ENCODE measurements around the gene KLF13.
"Not testable (repeated sequence)": the region's sequence is repeated elsewhere in the genome, so short reads cannot be mapped to it uniquely, and the experiment has no call there.

Gene KLF13

DNA sequence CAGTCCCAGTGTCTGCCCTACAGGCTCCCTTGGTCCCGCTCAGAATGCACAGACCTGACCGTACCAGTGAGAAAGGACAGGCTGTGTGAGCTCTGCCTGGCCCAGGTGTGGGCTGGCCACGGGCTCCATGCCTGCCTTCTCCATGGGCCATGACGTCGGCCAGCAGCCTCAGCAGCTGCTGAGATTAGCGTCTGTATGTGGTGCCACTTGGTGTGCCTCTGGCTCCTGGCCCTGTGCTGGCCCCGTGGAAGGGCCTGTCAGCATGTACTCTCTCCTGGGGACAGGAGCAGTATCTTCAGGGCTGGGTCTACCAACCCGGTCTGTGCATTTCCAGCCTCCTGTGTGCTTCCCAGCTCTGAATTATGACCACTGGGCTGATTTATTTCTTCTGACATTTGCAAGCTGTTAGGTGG lies 25.7 kb downstream of the KLF13 start:
- in situ Hi-C loops (cut with HindIII; ENCODE audit: low pct_ligation_motif_present, low pct_unique_long_range_greater_than_20kb, low sequenced_read_pairs), result no loop called here
- no peak for DNase-seq

DNA sequence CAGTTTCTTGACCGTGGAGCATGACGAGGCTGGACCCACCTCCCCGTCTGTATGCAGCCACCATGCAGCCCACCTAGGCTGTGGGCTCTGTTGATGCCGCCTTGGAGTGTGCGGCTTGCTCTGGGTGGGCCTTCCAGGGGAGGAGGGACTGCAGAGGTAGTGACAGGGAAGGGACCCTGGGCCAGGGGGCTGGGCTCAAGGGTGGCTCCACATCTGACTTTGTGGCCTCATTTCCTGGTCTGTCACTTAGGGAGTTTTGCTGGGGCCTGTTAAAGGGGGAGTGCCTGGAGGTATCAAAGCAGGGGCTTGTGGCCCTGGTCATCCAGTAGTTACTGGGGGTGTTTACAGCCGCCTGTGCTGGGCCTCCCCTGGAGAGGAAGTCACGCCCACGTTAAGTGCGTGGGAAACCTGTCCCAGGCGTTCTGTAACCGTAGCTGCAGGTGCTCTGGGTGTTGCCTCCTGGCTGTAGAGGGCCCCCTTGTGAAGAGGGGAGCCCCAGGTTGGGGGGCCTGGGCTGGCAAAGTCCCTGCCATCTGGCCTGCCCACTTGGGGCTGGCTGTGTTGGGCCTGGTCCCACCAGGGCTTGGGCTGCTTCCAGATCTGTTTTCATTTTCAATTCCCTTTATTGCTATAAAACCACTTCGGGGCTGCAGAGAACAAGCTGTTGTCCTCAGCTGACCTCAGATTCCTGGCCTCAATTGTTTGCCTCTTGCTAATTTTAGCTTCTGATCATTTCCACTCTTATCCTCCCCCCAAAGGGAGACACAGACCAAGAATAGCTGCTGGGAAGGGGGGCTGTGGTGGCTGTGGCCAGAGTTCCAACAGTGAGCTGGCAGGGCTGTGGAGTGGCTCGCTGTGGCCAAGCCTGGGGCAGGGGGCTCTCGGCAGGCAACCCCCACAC lies 26.5 kb downstream of the KLF13 start:
- in situ Hi-C loops (cut with HindIII; ENCODE audit: low pct_ligation_motif_present, low pct_unique_long_range_greater_than_20kb, low sequenced_read_pairs), result no loop called here
- DNase-seq, result no peak

DNA sequence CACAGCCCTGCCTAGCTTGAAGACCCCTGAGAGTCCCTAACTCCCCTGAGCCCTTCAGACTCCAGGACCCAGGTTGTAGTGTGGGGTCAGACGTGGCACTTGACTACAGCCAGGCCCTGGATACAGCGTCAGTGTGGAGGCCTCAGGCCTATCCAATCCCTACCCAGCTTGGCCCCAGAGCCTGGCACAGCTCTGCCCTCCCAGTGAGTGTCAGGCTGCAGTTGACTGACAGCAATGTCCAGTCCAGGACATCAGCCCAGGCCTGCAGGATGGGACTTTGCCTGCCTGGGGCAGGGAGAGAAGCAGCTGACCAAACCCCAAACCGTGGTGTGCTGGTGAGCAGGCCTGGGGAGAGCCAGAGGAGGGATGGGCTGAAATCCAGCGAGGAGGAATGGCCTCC lies 27.3 kb downstream of the KLF13 start:
- DNase-seq, result no peak
- in situ Hi-C loops (cut with HindIII; ENCODE audit: low pct_ligation_motif_present, low pct_unique_long_range_greater_than_20kb, low sequenced_read_pairs), result no loop called here

DNA sequence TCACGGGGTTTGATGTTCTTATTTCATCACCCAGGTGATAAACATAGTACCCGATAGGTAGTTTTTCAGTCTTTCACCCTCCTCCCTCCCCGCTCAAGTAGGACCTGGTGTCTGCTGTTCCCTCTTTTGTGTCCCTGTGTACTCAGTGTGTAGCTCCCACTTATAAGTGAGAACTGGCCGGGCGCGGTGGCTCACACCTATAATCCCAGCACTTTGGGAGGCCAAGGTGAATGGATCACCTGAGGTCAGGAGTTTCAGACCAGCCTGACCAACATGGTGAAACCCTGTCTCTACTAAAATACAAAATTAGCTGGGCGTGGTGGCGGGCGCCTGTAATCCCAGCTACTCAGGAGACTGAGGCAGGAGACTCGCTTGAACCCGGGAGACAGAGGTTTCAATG lies 29.5 kb downstream of the KLF13 start:
- in situ Hi-C loops (cut with HindIII; ENCODE audit: low pct_ligation_motif_present, low pct_unique_long_range_greater_than_20kb, low sequenced_read_pairs), result not testable (repeated sequence)

DNA sequence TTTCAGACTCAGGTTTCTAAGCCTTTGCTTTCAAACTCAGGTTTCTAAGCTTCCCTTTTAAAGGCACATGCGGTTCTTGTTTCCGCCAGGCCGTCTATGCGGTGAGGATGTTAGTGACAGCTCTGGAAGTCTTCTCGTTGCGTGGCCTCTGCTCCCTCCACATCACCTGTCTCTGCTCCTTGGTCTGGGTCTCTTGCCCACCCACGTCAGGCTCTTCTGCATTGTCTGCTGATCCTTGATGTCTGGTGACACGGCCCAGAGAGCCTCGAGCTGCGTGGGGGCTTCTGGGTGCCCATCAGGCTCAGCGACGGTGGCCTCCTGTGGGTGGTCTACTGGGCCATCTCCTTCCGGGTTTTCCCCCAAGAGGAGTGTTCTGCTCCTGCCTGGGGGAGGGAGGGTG lies 30.5 kb downstream of the KLF13 start:
- no peak for DNase-seq
- in situ Hi-C loops (cut with HindIII; ENCODE audit: low pct_ligation_motif_present, low pct_unique_long_range_greater_than_20kb, low sequenced_read_pairs), result no loop called here

More for the DNA sequence above, 29.5 kb downstream of the KLF13 start:
- not testable (repeated sequence) for DNase-seq

DNA sequence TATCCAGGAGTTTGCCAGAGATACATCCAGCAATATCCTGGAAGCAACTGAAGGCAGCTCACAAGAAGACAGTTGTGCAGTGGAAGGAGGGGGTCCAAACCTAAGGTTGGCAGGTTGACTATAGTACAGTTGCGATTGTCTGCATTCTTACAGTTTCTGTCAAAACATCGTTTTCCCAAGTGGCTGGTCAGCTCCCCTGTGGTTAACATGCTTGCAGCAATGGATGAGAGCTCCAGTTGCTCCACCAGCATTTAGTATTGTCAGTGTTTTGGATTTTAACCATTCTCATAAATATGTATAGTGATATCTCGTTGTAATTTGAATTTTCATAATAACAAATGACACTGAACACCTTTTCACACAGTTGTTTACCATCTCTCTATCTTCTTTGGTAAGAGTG lies 31.5 kb downstream of the KLF13 start:
- in situ Hi-C loops (cut with HindIII; ENCODE audit: low pct_ligation_motif_present, low pct_unique_long_range_greater_than_20kb, low sequenced_read_pairs), result no loop called here
- no peak for DNase-seq

DNA sequence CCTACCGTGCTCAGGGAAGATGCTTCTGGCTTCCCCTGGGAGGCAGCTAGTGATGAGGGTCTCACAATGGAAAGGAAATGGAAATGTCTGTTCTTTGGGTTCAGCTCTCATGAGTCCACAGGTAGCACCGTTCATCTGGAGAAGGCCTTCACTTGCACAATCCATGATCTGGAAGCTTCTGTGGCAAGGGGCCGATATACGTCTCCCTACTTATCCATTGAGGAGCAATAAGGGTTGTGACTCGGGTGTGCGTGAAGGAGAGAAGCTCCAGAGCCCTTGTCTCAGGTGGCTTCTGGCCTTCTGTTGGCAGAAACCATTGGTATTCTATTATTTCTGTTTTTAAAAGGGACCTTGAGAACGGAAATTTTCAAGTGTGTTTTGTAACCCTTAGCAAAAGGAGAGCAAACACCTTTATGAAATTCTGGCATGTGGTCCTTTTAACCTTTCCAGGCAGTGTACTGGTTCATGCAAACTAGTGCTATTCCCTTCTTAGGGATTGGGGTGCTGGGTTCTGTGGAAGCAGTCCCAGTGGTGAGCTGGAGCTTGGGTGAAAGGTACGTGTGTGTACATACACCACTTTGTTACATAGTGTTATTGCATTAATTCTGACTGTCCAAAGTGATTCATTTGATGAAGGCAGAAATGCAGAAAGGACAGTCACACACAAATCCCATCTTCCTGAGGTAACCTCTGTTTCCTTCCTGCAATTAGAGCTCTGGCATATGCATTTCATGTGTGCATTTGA lies 32.5 kb downstream of the KLF13 start:
- no peak for DNase-seq
- in situ Hi-C loops (cut with HindIII; ENCODE audit: low pct_ligation_motif_present, low pct_unique_long_range_greater_than_20kb, low sequenced_read_pairs), result no loop called here

DNA sequence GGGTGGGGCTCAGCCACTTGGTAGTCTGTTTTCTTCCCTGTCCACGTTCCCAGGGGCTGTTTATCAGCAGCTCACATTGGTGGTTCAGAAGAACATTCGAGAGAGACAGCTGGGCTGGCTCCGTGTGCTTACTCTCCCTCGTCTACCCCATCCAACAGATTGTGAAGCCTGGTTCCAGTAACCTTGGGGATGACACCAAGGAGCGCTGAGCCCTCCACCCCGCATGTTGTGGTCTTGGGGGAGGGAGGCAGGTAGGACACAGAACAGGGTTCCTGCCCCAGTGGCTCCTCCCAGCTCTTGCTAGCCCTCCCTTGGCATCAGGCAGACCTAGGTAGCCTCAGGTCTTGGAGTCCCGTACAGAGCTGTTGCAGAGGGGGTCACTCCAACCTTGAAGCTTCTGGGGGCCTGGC lies 33.1 kb downstream of the KLF13 start:
- DNase-seq, result no peak
- in situ Hi-C loops (cut with HindIII; ENCODE audit: low pct_ligation_motif_present, low pct_unique_long_range_greater_than_20kb, low sequenced_read_pairs), result no loop called here

DNA sequence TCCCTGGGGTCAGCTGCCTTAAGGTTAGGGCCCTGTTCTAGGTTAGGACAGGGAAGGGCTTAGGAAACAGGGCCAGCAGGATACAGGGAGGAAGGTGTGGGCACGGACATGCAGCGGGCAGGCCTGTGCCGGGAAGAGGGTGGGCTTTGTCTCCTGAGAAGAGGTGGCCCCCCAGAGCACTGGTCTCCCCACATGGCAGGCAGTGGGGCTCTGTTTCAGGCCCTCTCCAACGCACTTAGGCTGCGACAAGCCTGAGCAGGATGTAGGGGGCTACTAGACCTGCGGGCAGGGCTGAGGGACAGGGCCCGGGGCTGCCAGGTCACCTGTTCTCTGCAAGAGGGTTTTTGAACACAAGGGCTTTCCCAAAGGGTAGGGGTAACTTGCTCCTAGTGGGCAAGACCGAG lies 33.5 kb downstream of the KLF13 start:
- no peak for DNase-seq
- in situ Hi-C loops (cut with HindIII; ENCODE audit: low pct_ligation_motif_present, low pct_unique_long_range_greater_than_20kb, low sequenced_read_pairs), result no loop called here

DNA sequence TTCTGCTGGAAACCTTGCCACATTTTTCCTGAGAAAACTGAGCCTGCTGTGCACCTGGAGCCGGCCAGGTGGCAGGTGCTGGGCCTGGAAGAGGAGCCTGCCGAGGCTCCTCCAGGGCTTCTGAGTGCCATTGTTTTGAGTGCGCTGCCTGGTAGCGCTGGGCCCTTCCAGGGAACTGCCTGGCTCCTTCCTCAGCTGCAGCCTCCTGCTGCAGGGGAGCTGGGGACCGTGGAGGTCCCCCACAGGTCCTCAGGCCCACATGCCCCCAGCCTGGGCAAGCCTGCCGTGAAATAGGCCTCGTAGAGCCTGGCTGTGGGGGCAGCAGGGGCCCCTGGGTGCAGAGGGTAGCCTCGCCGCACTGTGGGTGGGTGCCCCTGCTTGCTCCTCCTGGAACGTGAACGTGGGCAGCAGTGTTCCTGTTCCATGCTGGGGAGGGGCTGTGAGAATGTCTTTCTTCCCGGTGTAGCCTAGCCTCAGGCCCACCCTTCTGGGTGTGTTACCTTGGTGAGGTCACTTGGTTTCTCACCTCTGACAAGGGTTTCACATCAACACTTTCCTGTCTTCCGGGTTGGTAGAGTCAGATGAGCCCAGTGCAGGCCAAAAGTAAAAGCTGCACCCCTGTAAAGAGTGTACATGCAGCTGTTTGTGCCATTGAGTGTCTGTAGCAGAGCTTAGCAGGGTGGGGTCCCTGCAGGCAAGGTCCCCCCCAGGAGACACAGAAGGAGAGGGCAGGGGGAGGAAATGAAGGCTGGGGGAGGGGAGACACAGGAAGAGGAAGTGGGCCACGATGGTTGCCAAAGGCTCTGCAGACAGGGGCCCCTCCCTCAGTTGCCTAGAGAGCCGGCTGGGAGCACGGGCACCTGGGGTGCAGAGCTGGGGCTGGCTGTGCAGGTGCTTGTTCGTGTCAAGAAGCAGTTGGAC lies 34.5 kb downstream of the KLF13 start:
- DNase-seq, result no peak
- in situ Hi-C loops (cut with HindIII; ENCODE audit: low pct_ligation_motif_present, low pct_unique_long_range_greater_than_20kb, low sequenced_read_pairs), result no loop called here

DNA sequence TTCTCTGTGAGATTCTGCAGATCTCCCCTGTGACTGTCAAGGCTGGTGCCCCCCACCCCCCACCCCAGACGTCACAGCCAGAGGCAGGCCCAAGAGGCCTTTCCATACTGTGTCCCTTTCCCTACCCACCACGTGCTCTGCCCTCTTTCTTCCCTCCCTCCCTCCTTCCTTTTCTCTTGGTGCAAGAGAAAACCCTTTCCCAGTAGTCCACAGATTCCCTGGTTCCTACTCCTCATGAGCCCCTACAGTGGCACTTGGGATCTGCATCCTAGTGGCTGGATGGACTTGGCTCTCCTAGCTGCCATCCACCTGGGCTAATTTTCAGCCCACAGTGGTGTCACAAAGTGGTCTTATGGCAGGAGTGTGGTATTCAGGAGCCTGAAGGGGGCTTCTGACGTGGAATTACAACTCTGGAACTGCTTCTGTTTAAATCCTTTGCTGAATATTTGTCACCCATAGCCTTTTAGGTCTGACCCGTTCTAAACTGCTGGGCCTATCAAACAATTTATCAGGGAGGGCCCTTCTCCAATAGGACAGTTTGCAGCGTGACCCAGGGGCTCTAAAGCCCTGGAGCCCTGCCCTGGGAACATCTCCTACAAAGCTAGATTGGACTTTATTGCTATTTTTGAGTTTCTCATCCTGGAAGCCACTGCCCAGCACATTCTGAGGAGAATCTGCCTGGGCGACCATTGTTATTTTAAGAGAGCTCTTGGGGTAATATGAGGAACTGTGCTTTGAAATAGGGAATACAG lies 35.3 kb downstream of the KLF13 start:
- no peak for DNase-seq
- in situ Hi-C loops (cut with HindIII; ENCODE audit: low pct_ligation_motif_present, low pct_unique_long_range_greater_than_20kb, low sequenced_read_pairs), result no loop called here

DNA sequence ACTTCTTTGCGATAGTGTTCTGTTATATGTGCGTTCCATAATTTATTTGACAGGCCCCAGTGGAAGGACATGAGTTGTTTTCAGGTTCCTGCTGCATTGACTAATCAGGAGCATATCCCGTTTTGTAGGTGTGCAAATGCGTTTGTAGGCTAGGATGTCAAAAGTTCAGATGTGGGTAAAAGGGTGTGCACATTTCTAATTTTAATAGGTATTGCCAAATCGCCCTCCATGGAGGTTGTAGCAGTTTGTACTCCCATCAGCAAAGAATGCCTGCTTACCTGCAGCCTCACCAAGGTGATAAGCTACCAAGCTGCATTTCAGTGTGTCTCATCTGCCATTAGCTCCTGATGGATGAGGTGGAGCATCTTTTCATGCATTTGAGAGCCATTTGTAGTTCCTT lies 36.3 kb downstream of the KLF13 start:
- no peak for DNase-seq
- in situ Hi-C loops (cut with HindIII; ENCODE audit: low pct_ligation_motif_present, low pct_unique_long_range_greater_than_20kb, low sequenced_read_pairs), result no loop called here

DNA sequence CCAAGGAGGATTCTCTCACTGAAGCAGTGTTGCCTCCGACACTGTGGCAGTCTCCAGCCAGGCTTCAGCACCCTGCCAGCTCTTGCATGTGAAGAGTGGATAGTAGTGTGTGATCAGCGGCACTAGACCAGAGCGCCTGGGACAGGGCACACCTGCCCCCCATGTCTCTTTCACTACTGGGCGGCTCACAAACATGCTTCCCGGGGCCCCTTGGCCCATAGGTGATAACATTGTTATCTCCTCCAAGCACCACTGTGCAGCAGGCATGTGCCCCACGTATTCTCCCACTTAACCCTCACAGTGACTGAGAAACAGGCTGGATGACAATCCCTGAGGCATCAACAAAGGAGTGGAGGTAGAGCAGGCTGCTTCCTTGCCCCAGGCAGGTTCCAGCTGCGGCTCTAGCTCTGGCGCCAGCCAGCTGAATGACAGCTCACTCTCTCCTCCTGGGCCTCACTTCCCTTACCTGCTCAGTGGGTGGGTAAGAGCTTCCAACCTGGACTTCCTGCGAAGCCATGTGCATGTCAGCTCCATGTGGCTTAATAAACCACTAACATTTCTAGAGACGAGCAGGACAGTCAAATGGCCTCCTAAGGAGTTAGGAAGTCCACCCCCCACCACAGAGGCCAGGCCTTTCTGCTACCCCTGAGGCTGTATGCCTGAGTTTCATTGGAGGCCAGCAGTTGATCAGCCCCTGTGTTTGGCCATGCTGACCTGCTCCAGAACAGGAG lies 37.8 kb downstream of the KLF13 start:
- in situ Hi-C loops (cut with HindIII; ENCODE audit: low pct_ligation_motif_present, low pct_unique_long_range_greater_than_20kb, low sequenced_read_pairs), result no loop called here
- DNase-seq, result no peak

DNA sequence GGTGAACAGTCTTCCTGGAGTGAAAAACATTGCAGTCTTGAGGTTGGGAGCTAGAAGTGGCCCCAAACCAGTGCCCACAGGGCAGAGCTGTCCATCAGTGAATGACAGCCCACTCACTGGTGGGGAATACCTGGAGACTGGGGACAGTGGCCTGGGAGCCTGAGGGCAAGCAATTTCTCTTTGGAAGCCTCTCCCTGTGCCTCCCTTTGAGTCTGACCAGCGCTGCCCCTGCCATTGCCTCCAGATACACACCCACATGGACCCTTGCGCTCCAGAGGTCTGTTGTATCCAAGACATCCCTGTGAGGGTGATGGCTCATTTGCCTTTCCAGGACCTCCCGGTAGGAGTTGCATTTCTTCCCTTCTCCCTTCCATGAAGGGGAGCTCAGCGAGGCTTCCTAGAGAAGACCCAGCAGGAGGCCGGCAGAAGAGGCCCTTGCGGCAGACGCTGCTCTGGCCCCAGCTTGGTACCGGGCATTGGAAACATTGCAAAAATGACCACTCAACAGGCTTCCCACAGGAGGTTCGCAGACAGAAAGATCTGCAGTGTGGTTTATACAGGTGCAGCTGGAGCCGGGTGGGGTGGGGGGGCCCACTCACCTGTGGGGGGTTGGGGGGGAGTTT lies 38.5 kb downstream of the KLF13 start:
- in situ Hi-C loops (cut with HindIII; ENCODE audit: low pct_ligation_motif_present, low pct_unique_long_range_greater_than_20kb, low sequenced_read_pairs), result no loop called here
- no peak for DNase-seq

DNA sequence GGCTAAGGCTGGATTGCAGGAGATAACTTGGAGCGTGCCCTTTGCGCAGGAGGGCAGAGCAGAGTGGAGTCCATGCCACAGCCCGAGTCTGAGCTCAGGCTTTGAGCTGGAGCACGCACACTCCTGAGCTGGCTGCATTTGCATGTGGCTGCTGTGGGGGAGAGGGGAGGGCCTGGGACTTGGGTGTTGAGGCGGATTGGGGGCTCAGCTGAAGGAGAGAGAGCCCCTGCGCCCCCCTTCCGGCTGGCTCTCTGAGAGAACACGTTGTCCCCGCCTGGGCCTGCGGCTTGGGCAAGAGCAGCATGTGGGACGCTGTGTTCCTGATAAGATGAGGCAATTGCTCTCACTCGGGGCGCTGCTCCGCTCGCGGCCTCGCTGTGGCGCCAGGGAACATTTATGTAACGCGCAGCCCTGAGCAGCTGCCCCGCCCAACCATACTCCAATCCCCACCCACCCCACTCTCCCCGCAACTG lies 39.1 kb downstream of the KLF13 start:
- in situ Hi-C loops (cut with HindIII; ENCODE audit: low pct_ligation_motif_present, low pct_unique_long_range_greater_than_20kb, low sequenced_read_pairs), result no loop called here

DNA sequence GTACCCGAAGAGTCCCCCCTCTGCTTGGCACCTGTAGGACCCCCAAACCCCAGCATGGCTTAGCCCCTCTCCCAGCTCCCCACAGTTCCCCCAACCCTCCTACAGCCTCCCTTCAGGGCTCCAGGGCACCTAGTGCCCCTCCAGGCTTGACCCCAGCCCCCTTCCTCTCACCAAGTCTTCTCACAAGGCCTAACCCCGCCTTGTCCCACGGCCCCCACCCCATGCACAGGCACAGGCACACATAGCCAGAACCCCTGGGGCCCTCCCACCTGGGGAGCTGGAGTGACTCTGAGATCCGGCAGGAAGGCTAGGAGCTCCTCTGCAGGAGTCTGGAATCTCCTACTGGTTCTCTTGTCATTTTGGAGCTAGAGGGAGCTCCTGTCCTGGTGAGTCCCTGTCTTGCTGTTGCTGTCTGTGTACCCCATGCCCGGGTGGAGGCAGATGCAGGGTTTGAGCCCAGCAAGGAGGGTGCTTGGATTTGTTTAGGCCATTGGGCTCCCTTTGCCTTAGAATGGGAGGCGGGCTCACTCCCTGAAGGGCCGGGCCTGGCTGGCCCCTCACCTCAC lies 39.6 kb downstream of the KLF13 start:
- in situ Hi-C loops (cut with HindIII; ENCODE audit: low pct_ligation_motif_present, low pct_unique_long_range_greater_than_20kb, low sequenced_read_pairs), result no loop called here
- DNase-seq, result no peak

More for the DNA sequence above, 39.1 kb downstream of the KLF13 start:
- DNase-seq, result no peak
